K562 (cell line): ENCODE results near the gene MARCO. TPM values are rescaled to one million over a fixed set of nuclear protein-coding genes. Genes with fewer than 3 reads are reported as not detected.

Experiments used
- CEBPZ ChIP-seq: fragments of 150-350 bp; IDR thresholded peaks from 2 replicates; pipeline ENCODE4 v1.6.1; 2014; ENCODE audit warnings: low read depth, mild to moderate bottlenecking, low read length, borderline replicate concordance
- CREB3L1 ChIP-seq: fragments of 450-650 bp; IDR thresholded peaks from 2 replicates; pipeline ENCODE4 v1.6.1; 2014; ENCODE audit warnings: low read depth, mild to moderate bottlenecking, moderate library complexity, borderline replicate concordance
- KLF13 ChIP-seq: fragments of 450-650 bp; IDR thresholded peaks from 2 replicates; pipeline ENCODE4 v1.6.1; 2016; ENCODE audit warnings: missing genetic modification characterization, low read depth, mild to moderate bottlenecking, missing compliant biosample characterization, moderate library complexity, borderline replicate concordance
- LCOR ChIP-seq: sonication (generic); formaldehyde crosslinking; IDR thresholded peaks from 2 replicates; pipeline ENCODE4 v1.8.0; 2022; ENCODE audit warnings: mild to moderate bottlenecking, missing genetic modification reagents
- NR2C2 ChIP-seq, 2 experiments: fragments of 200-800 bp in 1 of 2; sonication (Bioruptor generic) in 1 of 2; sonication (generic) in 1 of 2; formaldehyde crosslinking in 1 of 2; IDR thresholded peaks; 2 replicates each; pipeline versions ENCODE4 v1.6.1 to v1.8.0; 2016 to 2022; ENCODE audit warnings: mild to moderate bottlenecking in 1 of 2, missing compliant biosample characterization in 1 of 2, missing genetic modification characterization in 1 of 2, missing genetic modification reagents in 1 of 2
- POU5F1 ChIP-seq: fragments of 150-350 bp; IDR thresholded peaks from 2 replicates; pipeline ENCODE4 v1.6.1; 2014; ENCODE audit warnings: borderline replicate concordance, low read length, low read depth, mild to moderate bottlenecking; ENCODE audit not compliant: partially characterized antibody
- TRIM25 ChIP-seq: fragments of 450-650 bp; IDR thresholded peaks from 2 replicates; pipeline ENCODE4 v1.7.0; 2016; ENCODE audit warnings: borderline replicate concordance
- ZKSCAN8 ChIP-seq: fragments of 200-800 bp; sonication (Bioruptor generic); IDR thresholded peaks from 2 replicates; pipeline ENCODE4 v1.6.1; 2016; ENCODE audit warnings: missing genetic modification characterization, missing compliant biosample characterization
- ZNF174 ChIP-seq: fragments of 250-450 bp; sonication (Bioruptor Pico); IDR thresholded peaks from 2 replicates; pipeline ENCODE4 v1.4.0; 2020; ENCODE audit warnings: mild to moderate bottlenecking
- polyA plus RNA-seq, 8 experiments: library from polyadenylated mRNA; depleted of rRNA in 4 of 8; stranded (reverse) in 5 of 8; unstranded in 3 of 8; fragments of >200 nt; fragmentation: Nextera tagmentation in 2 of 8; fragmentation: Illumina TruSeq in 1 of 8; extraction: Ambion mirVana in 2 of 8; extraction: Trizol in 1 of 8; gene quantifications; 2 replicates each; pipeline versions ENCODE4 v1.2.1 to v1.2.3, GENCODE V29; 2011 to 2014; ENCODE audit warnings: inconsistent platforms in 1 of 8, missing spikeins in 1 of 8
- total RNA-seq, 7 experiments: library from RNA; depleted of rRNA in 6 of 7; stranded (reverse); fragments of >200 nt in 6 of 7; fragmentation: Illumina TruSeq in 2 of 7; extraction: Trizol in 2 of 7; gene quantifications; 2 replicates each; pipeline versions ENCODE4 v1.2.1 to v1.2.3, GENCODE V29; 2011 to 2021; ENCODE audit warnings: low replicate concordance in 1 of 7

The MARCO gene
- total and polyA plus RNA-seq, 9 of the 15 experiments (the other 6 are each of a cell fraction or from before 2014, with no cell fraction given), result 0.31 TPM; not detected in 8

GRCh38 chr2:119005051-119005450, 63.1 kb downstream of the MARCO start (continued):
- TF ChIP-seq LCOR (CRISPR knock-in tag) (no peak), ZNF174 (CRISPR knock-in tag) (no peak), NR2C2 (CRISPR knock-in tag; IDR thresholded peaks at IDR 0.05) (no peak), NR2C2 (tag; IDR thresholded peaks at IDR 0.05) (no peak), CREB3L1 (no peak), KLF13 (tag) (no peak), CEBPZ (no peak), TRIM25 (no peak), POU5F1 (no peak), ZKSCAN8 (CRISPR knock-in tag) (no peak)
